ENCODE results near the gene LAMA2. TPM values are rescaled to one million over a fixed set of nuclear protein-coding genes. Genes with fewer than 3 reads are reported as not detected.

Gene LAMA2
- total RNA-seq, 6 experiments from 2014 or later = 2.9 to 12.1 (median 6.2) TPM

GRCh38 chr6:128860782-128861181 lies 22.2 kb upstream of the LAMA2 start:
- DNase-seq (no peak), ATAC-seq (no peak)
- Histone ChIP-seq H3K4me3 (no peak overlapping the region), H3K9me3 (no peaks in the 10 kb centered on the region), H3K27ac (no peak overlapping the region), H3K36me3 (no peaks in the 10 kb centered on the region), H3K27me3 (no peaks in the 10 kb centered on the region), H3K4me1 (no peaks in the 10 kb centered on the region)
- intact Hi-C loops (cut with DNase I) = no loop called here
- 15% methylated on average over 1 of the region's 1 CpG for whole genome bisulfite sequencing (ENCODE audit: insufficient coverage, low coverage, low lambda C conversion rate, missing lambda C conversion rate)
- no peak for TF ChIP-seq POLR2A (IDR thresholded peaks at IDR 0.05)
- TF ChIP-seq, protein P1, sequence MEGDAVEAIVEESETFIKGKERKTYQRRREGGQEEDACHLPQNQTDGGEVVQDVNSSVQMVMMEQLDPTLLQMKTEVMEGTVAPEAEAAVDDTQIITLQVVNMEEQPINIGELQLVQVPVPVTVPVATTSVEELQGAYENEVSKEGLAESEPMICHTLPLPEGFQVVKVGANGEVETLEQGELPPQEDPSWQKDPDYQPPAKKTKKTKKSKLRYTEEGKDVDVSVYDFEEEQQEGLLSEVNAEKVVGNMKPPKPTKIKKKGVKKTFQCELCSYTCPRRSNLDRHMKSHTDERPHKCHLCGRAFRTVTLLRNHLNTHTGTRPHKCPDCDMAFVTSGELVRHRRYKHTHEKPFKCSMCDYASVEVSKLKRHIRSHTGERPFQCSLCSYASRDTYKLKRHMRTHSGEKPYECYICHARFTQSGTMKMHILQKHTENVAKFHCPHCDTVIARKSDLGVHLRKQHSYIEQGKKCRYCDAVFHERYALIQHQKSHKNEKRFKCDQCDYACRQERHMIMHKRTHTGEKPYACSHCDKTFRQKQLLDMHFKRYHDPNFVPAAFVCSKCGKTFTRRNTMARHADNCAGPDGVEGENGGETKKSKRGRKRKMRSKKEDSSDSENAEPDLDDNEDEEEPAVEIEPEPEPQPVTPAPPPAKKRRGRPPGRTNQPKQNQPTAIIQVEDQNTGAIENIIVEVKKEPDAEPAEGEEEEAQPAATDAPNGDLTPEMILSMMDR (IDR thresholded peaks at IDR 0.05) = no peak

DNA sequence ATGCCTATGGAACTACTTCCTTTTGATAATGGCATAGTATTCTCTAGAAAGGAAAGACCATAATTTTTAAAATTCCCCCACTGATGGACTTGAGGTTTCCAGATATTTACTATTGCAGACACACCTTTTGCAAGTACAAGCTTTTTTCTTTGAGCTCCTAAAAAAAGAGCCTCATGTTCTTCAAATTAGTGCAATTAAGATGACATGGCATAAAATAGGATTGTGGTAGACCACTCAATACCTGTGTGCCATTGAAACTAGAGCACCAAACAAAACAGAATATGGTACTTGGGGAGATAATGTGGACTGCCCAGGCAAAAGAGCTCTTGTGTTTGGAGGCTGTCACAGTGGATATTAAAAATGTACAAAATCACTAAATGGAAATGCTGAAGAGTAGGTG lies 19.0 kb upstream of the LAMA2 start:
- no peak for TF ChIP-seq POLR2A (IDR thresholded peaks at IDR 0.05)
- TF ChIP-seq, protein P1 (IDR thresholded peaks at IDR 0.05) = no peak
- Histone ChIP-seq H3K4me1 (no peaks in the 10 kb centered on the region), H3K36me3 (no peaks in the 10 kb centered on the region), H3K27me3 (no peaks in the 10 kb centered on the region), H3K9me3 (no peaks in the 10 kb centered on the region), H3K4me3 (no peak overlapping the region), H3K27ac (no peak overlapping the region)
- DNase-seq (no peak), ATAC-seq (no peak)
- intact Hi-C loops (cut with DNase I) = no loop called here

- TF ChIP-seq POLR2A (IDR thresholded peaks at IDR 0.05) = no peak
- TF ChIP-seq, protein P1 (IDR thresholded peaks at IDR 0.05) = no peak
- Histone ChIP-seq H3K27me3 (no peaks in the 10 kb centered on the region), H3K4me3 (no peak overlapping the region), H3K36me3 (no peaks in the 10 kb centered on the region), H3K27ac (no peak overlapping the region), H3K9me3 (peaks cover 0 to 5% (median 0%) of the 10 kb centered on the region in 4 donors), H3K4me1 (no peaks in the 10 kb centered on the region)
- no peak for DNase-seq
- no peak for ATAC-seq
- intact Hi-C loops (cut with DNase I) = no loop called here
- 48% methylated on average over 3 of the region's 3 CpGs for WGBS (ENCODE audit: insufficient coverage, low coverage, low lambda C conversion rate, missing lambda C conversion rate)
Measured at GRCh38 chr6:128870746-128871145, 12.2 kb upstream of the LAMA2 start.

DNA sequence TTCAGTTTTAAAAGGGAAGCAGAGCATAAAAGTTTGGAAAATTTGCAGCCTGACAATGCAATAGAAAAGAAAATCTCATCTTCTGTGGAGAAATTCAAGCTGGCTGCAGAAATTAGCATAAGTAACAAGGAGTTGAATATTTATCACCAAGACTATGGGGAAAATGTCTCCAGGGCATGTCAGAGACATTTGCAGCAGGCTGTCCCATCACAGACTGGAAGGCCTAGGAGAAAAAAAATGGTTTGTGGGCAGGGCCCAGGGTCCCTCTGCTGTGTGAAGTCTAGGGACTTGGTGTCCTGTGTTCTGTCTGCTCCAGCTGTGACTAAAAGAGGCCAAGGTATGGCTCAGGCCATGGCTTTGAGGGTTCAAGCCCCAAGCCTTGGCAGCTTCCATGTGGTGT lies 8.1 kb upstream of the LAMA2 start:
- intact Hi-C loops (cut with DNase I) = no loop called here
- DNase-seq (no peak), ATAC-seq (no peak)
- Histone ChIP-seq H3K9me3 (peaks cover 0 to 5% (median 0%) of the 10 kb centered on the region in 4 donors), H3K27me3 (no peaks in the 10 kb centered on the region), H3K36me3 (no peaks in the 10 kb centered on the region), H3K27ac (no peak overlapping the region), H3K4me3 (no peak overlapping the region), H3K4me1 (no peaks in the 10 kb centered on the region)
- no peak for TF ChIP-seq POLR2A (IDR thresholded peaks at IDR 0.05)
- TF ChIP-seq, protein P1 (IDR thresholded peaks at IDR 0.05) = no peak

- H3K27ac ChIP-seq = no peak overlapping the region
- DNase-seq = no peak
- no peak overlapping the region for H3K4me3 ChIP-seq
- no peaks in the 10 kb centered on the region for H3K27me3 ChIP-seq
- ATAC-seq = no peak
- WGBS (ENCODE audit: insufficient coverage, low coverage, low lambda C conversion rate, missing lambda C conversion rate) = 15% methylated on average over 2 of the region's 2 CpGs
- no peaks in the 10 kb centered on the region for H3K9me3 ChIP-seq
- no peaks in the 10 kb centered on the region for H3K36me3 ChIP-seq
- no peak for TF ChIP-seq POLR2A (IDR thresholded peaks at IDR 0.05)
- TF ChIP-seq, protein P1 (IDR thresholded peaks at IDR 0.05) = no peak
- no peaks in the 10 kb centered on the region for H3K4me1 ChIP-seq
- intact Hi-C loops (cut with DNase I) = no loop called here
Measured at GRCh38 chr6:128882560-128882959, 378 bp upstream of the LAMA2 start.

All from right lobe of liver (tissue), 6 donors.